SK-N-DZ (cell line): ENCODE data around the gene CALCR. TPM values are rescaled to one million over a fixed set of nuclear protein-coding genes. Genes with fewer than 3 reads are reported as not detected.
A peak's percentile ranks its signal among the peaks of the same experiment; 100 is the strongest.
"Not testable (repeated sequence)": the region's sequence is repeated elsewhere in the genome, so short reads cannot be mapped to it uniquely, and the experiment has no call there.

Experiments used
- DNase-seq: peaks from one replicate; pipeline ENCODE4 v3.0.0-alpha.2; 2015; ENCODE audit warnings: low spot score
- polyA plus RNA-seq, 2 experiments: library from polyadenylated mRNA; depleted of rRNA; stranded (reverse); fragments of >200 nt; gene quantifications; 2 replicates each; pipeline ENCODE4 v1.2.3, GENCODE V29; 2014

Gene CALCR
- not detected in 2 replicates for polyA plus RNA-seq (2014; cell fraction: cytosol; rRNA removed)
- not detected in 2 replicates for polyA plus RNA-seq (2014; cell fraction: nucleus; rRNA removed)

DNA sequence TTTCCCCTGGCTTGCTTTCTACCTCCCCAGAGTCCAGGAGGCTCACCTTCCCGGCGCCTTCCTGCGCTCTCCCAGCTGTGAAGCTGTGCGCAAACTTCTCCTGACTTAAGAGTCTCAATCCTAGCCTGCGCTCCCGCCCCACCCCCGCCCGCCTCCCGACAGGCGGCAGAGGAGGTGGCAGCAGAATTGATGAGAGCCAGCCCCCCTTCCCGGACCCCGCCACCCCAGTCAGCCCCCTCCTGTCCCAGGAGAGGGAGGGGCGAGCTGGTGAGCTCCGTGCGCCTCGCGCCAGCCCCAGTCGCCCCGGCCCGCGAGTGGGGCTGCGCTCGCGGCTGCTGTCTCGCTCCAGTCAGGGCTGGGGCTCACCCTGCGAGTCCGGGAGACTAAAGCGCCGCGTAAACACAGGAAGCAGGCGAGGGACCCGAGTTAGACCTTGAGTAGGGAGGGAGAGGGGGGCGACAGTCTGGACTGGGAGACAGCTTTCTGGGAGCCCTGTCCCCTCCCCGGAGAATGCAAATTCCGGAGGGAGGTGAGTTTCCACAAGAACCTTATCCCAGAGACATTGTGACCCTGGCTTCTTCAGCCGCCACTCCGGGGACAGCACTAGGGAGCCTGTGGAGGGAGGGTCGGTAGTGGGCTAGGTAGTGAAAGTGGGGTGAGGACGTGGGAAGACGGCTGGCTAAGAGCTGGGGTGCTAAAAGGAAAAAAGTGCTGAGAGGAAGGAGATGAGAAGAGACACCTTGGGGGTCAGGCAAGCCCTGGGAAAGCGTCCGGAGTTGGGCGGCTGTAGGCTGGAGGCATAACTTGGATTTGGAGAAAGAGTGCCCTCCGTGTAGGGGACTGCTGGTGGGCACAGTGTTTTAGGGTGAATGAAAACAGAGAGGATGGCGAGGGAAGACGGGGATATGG, at the start of gene CALCR:
Gene CALCR, minus strand, starts transcription at position 79 of the 909 bp plus-strand sequence. CDS start 87,743 bp downstream, outside the sequence.
- DNase-seq, result no peak

DNA sequence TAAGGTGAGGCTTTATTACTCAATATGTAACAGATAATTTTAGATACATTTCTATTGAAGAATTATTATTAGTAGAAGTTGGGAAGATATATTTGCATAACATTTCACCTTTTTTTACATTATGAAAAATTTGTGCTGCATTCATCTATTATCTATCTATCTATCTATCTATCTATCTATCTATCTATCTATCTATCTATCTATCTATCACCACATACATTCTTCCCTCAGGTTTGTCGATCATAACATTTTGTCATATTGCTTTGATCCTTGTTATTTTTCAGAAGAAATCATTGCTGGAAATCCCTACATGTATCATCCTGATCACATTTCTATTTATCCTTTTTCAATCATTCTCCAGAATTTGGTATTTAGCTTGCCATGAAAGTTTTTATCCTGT, 49.3 kb upstream of the CALCR start:
- DNase-seq, result no peak

DNA sequence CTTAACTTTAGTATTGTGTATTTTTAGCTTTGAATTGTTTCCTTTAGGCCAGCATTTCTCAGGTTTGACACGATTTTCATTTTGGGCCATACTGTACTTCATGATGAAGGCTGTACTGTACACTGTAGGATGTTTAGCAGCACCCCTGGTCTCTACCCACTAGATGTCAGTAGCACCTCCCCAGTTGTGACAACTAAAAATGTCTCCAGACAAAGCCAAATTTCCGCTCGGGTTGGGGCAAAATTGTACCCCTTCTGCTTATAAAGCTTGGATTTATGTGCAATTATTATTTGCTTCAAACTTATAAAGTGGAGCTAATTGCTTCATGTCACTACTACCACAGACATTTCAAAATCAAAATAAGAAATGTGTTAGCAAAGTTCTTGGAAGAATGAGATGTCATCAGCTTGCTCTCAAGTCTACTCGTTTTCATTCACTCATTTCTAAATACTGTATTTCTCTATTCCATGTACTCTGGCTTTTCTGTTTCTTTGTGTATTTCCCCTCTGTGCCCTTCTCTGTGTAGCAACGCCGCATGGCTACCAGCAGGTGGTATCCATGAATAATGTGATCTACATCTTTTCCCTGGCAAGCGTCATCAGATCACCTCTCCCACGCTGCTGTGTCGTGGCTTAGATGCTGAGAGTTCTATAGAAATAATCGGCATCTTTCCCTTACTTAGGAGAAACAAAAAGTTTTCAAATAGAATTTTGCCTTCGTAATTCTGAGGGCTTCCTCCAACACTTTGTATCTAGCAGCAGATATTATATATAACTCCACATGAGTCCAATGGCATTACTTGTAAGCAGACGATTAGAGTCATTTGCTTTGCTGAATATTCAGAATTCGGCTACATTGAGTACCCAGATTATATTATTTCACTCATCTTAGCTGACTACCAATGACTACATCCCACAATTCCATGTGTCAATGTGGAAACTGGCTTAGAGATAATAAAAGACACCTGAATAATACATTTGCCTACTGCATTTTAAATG, 47.8 kb upstream of the CALCR start:
- DNase-seq, result peak; percentile 61

GRCh38 chr7:93620864-93621263, 46.3 kb upstream of the CALCR start:
- DNase-seq, result no peak

GRCh38 chr7:93620057-93620456, 45.5 kb upstream of the CALCR start:
- no peak for DNase-seq

- DNase-seq, result no peak
These were observed 26.8 kb upstream of the CALCR start for GRCh38 chr7:93601363-93601762.

DNA sequence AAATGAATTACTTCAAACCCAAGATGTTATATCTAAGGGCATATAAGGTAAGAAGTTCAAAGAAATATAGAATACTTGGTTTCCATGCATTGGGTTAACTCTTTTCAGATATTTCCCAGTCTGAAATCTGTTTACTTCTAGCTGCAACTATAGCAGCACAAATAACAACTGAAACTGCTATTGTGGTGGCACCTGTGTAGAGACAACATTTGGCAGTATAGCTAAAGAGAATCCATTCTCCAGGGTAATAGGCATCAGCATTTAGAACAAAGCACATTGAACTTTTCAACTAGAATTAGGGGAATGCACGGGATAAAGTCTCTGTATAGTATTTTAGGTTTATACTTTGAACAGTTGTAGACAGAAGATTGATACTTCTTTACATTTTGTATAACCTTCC, 19.7 kb upstream of the CALCR start:
- no peak for DNase-seq

DNA sequence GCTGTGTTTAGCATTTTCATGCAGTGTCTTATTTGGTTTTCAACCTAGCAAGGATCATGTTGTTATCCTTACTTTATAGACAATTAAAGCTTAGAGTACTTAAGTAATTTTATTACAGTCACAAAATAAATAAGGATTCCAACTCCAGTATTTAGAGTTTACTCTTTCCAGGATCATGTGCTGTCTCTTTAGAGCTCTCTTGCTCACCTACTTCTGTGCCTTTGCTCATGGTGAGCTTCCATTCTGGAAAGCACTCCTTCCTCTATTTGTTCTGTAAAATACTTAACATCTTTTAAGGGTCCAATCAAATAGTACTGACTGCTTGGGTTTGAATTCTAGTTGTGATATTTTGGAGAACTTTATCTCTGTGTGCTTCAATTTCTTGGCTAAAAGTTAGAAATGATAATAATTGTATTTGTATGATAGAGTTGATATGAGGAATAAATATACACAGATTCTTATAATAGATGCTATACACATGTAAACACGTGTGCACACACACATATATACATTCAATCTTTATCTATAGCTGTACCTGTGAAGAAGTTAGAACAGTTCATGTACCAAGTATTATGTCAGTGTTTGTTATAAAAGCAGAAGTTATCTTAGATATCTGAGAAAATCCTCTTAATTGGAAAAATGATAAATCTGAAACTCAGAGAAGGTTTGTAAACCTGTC, 18.2 kb upstream of the CALCR start:
- DNase-seq, result no peak

DNA sequence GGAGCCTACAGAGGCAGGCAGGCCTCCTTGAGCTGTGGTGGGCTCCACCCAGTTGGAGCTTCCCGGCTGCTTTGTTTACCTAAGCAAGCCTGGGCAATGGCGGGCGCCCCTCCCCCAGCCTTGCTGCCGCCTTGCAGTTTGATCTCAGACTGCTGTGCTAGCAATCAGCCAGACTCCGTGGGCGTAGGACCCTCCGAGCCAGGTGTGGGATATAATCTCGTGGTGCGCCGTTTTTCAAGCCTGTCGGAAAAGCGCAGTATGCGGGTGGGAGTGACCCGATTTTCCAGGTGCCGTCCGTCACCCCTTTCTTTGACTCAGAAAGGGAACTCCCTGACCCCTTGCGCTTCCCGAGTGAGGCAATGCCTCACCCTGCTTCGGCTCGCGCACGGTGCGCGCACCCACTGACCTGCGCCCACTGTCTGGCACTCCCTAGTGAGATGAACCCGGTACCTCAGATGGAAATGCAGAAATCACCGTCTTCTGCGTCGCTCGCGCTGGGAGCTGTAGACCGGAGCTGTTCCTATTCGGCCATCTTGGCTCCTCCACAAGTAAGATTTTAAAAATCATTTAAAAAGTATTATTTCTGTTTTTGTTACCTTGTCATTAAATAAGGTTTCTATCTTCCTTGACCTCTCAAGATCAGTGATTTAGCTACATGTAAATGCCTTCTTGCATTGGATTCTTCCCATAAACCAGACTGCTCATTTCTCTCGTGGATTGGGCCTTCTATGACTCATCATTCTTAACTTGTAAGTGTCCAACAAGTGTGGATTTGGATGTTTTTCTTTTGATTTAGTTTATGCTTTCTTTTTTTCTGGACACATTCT, 16.9 kb upstream of the CALCR start:
- DNase-seq, result not testable (repeated sequence)

DNA sequence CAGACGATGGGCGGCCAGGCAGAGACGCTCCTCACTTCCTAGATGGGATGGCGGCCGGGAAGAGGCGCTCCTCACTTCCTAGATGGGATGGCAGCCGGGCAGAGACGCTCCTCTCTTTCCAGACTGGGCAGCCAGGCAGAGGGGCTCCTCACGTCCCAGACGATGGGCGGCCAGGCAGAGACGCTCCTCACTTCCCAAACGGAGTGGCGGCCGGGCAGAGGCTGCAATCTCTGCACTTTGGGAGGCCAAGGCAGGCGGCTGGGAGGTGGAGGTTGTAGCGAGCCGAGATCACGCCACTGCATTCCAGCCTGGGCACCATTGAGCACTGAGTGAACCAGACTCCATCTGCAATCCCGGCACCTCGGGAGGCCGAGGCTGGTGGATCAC, 11.9 kb upstream of the CALCR start:
- not testable (repeated sequence) for DNase-seq

DNA sequence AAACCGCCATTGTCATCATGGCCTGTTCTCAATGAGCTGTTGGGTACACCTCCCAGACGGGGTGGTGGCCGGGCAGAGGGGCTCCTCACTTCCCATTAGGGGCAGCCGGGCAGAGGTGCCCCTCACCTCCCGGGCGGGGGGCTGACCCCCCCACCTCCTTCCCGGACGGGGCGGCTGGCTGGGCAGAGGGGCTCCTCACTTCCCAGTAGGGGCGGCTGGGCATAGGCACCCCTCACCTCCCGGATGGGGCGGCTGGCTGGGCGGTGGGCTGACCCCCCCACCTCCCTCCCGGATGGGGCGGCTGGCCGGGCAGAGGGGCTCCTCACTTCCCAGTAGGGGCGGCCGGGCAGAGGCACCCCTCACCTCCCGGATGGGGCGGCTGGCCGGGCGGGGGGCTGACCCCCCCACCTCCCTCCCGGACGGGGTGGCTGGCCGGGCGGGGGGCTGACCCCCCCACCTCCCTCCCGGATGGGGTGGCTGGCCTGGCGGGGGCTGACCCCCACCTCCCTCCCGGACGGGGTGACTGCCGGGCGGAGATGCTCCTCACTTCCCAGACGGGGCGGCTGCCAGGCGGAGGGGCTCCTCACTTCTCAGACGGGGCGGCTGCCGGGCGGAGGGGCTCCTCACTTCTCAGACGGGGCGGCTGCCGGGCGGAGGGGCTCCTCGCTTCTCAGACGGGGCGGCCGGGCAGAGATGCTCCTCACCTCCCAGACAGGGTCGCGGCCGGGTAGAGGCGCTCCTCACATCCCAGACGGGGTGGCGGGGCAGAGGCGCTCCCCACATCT, 11.4 kb upstream of the CALCR start:
- not testable (repeated sequence) for DNase-seq

DNA sequence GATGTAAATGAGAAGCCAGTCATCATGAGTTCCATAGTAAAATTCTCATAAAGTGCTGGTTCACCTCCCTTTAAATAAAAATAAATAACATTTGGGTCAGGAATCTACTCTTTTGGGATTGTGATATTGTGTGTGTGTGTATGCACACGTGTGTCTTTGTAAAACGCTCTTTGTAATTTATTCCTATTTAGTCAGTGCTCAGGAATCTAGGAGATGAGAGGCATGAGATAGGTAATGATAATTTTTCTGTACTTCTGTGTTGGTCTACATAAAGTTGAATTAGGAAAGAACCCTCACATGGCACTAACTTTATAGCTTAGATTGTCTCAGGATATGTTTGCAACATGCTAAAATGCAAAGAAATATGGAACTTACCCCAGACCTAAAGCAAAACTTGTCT, 4.9 kb upstream of the CALCR start:
- DNase-seq, result no peak

DNA sequence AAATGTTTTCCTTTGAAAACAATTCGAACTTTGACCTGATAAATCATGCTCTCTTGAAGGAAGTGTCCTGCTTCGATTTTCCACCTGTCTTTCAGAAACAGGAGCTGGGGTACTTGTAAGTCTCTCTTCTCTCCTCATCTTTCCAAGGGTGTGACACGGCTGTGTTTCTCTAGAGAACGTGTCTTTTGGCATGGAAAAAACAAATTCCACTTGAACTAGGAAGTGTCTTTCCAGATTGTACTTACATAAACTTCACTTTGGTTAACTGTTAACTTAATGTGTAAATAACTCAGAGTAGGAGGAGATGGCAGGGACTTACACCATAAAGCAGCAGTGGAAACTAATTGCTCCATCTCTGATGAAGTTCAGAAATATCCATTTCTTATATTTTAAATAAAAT, 4.2 kb upstream of the CALCR start:
- no peak for DNase-seq

DNA sequence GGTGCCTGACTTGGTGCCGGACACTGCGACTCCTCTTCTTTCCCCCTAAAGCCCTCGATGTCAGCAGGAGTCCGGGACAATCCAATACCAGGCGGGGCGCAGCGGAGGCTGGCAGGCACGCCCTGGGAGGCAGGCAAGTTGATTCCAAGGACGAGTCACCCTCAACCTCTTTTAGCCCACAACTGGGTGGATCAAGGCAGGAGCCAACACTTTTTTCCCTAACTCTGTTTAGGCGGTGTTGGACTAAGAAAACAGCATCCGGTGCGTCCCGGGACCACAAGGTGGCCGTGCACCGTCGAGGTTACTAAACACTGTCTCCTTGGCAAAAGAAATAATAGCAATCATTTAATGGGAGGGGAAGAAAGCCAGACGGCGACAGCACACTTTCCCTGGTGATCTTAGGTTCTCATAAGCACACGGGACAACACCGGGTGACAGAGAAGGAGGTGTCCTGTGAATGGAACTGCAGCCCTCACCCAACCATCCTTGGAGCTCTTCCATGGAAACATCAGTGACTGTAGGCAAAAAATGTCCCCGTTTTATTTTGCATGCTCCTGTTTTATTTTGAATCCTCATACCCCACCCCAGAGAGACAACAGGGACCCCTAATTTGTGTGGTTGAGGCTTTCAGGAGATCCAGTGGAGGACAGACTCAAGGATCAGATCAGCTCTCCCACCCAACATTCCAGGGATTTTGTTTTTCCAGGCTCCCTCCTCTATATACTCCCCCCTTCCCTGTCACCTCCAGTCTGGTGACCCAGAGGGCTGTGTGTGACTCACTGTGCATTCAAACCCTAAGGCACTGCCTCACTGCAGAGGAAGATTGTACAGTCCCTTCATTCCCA, 1.3 kb upstream of the CALCR start:
- DNase-seq, result no peak

GRCh38 chr7:93574269-93574645, 267 bp downstream of the CALCR start:
- no peak for DNase-seq

GRCh38 chr7:93569189-93569588, 5.3 kb downstream of the CALCR start:
- no peak for DNase-seq

DNA sequence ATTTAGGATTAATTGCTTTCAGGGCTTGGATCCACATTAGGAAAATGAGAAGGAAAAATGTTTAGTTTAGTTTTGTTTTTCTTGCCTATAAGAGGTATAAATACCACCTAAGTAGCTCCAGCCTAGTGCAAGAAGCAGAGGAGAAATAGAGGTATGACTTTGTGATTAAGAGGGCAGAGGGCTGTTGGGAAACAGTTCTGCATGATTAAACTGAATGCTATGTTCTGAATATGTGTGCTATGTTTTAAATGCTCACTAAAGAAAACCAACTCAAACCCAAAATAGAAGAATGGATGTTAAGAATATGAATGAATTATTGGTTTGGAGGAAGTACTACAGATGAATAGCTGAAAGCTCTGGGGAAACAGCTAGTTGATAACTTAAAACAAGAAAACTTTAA, 7.6 kb downstream of the CALCR start:
- no peak for DNase-seq

GRCh38 chr7:93563584-93563983, 10.9 kb downstream of the CALCR start:
- no peak for DNase-seq

DNA sequence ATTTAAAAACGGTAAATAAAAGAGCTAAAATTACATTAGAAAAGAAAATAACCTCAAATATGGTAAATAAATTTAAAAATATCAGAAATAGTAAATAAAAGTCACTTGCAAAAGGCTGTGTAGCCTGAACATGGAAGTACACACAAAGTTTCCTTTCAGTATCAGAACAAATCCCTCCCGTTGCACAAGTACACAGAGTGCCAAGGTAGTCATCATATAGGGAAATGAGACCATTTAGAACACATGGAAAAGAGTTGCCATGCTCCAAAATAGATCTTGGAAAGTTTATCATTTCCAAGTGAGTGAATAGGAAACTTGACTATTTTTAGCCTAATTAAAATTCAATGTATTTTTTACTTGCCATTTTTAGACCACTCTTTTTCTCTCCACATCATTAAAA, 11.6 kb downstream of the CALCR start:
- no peak for DNase-seq
